Measurements from ENCODE around the gene TMEM204. TPM values are rescaled to one million over a fixed set of nuclear protein-coding genes. Genes with fewer than 3 reads are reported as not detected.
A peak's percentile ranks its signal among the peaks of the same experiment; 100 is the strongest.

Gene TMEM204
- 10 to 100 TPM in 3 of 4 donors, 1 to 10 TPM in 1; 7.6 to 26.6 (median 18.8) TPM for total RNA-seq

DNA sequence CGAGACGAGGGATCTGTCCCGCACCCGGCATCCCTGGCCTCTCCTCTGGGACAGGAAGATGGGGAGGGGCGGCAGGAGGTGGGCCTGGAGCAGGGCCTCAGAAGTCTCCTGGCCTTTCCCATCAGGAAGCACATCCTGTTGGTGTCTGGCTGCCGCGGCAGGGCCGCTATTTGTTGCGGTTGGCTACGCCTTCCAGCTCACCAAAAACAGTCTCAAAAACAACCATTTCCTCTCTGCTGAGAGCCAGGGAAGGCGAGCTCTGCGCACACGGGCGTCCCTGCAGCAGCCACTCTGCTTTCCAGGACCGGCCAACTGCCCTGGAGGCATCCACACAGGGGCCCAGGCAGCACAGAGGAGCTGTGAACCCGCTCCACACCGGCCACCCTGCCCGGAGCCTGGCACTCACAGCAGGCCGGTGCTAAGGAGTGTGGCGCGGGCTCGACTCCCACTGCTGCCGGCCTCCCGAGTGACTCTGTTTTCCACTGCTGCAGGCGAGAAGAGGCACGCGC is at the start of gene TMEM204:
Gene TMEM204 (plus strand): TSS at position 224 of the 509 bp plus-strand sequence. CDS start 610 bp downstream, outside the sequence.
- H3K27me3 ChIP-seq: no peaks in the 10 kb centered on the region
- H3K27ac ChIP-seq: peak within 1 kb of the TSS; percentile 91
- 7% methylated on average over 16 of the region's 27 CpGs for WGBS
- H3K36me3 ChIP-seq: peaks cover 11% of the 10 kb centered on the region
- H3K4me1 ChIP-seq: peaks cover 74% of the 10 kb centered on the region
- no peaks in the 10 kb centered on the region for H3K9me3 ChIP-seq
- peak within 1 kb of the TSS; percentile 58 for H3K4me3 ChIP-seq
- no peak for DNase-seq (ENCODE audit: low spot score in 2 of 2)
- TF ChIP-seq EP300 (IDR thresholded peaks at IDR 0.05): no peak
- TF ChIP-seq, protein P1, sequence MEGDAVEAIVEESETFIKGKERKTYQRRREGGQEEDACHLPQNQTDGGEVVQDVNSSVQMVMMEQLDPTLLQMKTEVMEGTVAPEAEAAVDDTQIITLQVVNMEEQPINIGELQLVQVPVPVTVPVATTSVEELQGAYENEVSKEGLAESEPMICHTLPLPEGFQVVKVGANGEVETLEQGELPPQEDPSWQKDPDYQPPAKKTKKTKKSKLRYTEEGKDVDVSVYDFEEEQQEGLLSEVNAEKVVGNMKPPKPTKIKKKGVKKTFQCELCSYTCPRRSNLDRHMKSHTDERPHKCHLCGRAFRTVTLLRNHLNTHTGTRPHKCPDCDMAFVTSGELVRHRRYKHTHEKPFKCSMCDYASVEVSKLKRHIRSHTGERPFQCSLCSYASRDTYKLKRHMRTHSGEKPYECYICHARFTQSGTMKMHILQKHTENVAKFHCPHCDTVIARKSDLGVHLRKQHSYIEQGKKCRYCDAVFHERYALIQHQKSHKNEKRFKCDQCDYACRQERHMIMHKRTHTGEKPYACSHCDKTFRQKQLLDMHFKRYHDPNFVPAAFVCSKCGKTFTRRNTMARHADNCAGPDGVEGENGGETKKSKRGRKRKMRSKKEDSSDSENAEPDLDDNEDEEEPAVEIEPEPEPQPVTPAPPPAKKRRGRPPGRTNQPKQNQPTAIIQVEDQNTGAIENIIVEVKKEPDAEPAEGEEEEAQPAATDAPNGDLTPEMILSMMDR (IDR thresholded peaks at IDR 0.05): no peak
- TF ChIP-seq POLR2AphosphoS5 (IDR thresholded peaks at IDR 0.05): peak in 2 of 3 donors; percentile 48 to 50
- peak; percentile 15 to 44 for TF ChIP-seq POLR2A (IDR thresholded peaks at IDR 0.05)

DNA sequence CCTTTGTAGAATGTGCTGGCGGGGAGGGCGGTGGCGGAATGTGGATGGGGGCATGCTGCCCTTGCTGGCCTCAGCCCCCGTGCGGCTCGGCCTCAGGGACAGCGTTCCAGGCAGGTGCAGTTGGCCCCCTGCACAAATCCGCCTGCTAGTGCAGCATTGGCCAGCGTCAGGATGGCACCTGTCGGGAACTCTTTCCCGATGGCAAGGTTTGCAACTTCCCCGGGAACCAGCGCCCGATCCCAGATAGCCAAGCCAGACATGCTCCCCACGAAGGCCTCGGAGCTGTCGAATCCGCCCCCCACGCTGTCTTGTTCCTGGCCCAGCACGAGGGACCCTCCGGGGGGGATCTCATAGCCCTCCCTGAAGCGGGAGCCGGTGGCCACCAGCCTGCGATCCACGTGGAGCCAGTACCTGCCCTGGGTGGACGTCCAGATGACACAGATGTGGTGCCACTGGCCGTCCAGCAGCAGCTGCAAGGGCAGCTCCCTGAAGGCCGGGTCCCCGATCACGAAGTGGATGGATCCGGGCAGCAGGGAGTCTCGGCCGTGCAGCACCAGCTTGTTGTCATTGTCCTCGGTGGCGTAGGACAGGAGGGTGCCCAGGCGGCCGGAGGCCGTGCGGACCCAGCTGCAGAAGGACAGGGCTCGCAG is 47.5 kb upstream of the TMEM204 start:
- no peak for TF ChIP-seq EP300 (IDR thresholded peaks at IDR 0.05)
- no peak for TF ChIP-seq POLR2AphosphoS5 (IDR thresholded peaks at IDR 0.05)
- TF ChIP-seq, protein P1 (IDR thresholded peaks at IDR 0.05): no peak
- no peak for TF ChIP-seq POLR2A (IDR thresholded peaks at IDR 0.05)
- 91% methylated on average over 26 of the region's 40 CpGs for WGBS
- no peak for DNase-seq (ENCODE audit: low spot score in 2 of 2)

DNA sequence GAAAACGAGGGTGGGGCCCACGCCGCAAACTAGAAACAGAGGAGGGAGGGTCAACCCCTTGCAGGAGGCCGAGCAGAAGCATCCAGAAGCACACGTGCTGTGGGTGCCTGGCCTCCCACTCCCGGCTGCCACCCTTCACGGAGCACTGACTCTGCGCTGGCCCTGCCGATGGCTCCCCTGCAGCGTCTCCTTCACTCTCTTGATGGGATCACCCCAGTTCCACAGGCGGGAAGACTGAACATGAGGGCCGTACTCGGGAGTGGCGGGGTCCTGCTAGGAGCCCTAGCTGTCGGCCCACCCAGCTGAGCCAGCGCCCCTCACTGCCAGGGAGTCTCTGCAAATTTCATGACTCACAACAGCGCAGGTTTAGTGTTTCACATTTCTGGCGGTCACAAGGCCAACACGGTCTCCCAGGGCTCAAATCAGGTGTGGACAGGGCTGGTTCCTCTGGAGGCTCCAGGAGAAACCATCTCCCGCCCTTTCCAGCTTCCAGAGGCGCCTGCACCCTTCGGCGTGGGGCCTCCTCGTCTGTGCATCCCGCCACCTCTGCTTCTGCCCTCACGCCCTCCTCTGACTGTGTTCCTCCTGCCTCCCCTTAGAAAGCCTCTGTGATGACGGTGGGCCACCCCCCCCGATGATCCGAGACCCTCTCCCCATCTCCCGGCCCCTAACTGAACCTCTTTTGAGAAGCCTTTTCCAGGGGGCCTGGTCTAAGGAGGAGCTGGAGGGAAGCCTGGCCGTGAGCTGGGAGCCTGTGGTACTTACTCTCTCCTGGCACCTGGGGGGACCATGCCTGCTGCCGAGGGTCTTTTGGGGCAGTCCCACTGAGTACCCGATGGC is 46.7 kb upstream of the TMEM204 start:
- H3K9me3 ChIP-seq: no peaks in the 10 kb centered on the region
- no peak for DNase-seq (ENCODE audit: low spot score in 2 of 2)
- TF ChIP-seq, protein P1 (IDR thresholded peaks at IDR 0.05): no peak
- TF ChIP-seq POLR2A (IDR thresholded peaks at IDR 0.05): no peak
- TF ChIP-seq POLR2AphosphoS5 (IDR thresholded peaks at IDR 0.05): no peak
- TF ChIP-seq EP300 (IDR thresholded peaks at IDR 0.05): no peak
- no peak overlapping the region for H3K4me3 ChIP-seq
- no peak overlapping the region for H3K27ac ChIP-seq
- WGBS: 84% methylated on average over 24 of the region's 33 CpGs
- H3K27me3 ChIP-seq: no peaks in the 10 kb centered on the region
- H3K4me1 ChIP-seq: no peaks in the 10 kb centered on the region
- no peaks in the 10 kb centered on the region for H3K36me3 ChIP-seq

More for the DNA sequence above, 47.5 kb upstream of the TMEM204 start:
- no peak overlapping the region for H3K4me3 ChIP-seq
- no peak overlapping the region for H3K27ac ChIP-seq
- no peaks in the 10 kb centered on the region for H3K27me3 ChIP-seq
- H3K36me3 ChIP-seq: no peaks in the 10 kb centered on the region
- H3K4me1 ChIP-seq: no peaks in the 10 kb centered on the region
- no peaks in the 10 kb centered on the region for H3K9me3 ChIP-seq

DNA sequence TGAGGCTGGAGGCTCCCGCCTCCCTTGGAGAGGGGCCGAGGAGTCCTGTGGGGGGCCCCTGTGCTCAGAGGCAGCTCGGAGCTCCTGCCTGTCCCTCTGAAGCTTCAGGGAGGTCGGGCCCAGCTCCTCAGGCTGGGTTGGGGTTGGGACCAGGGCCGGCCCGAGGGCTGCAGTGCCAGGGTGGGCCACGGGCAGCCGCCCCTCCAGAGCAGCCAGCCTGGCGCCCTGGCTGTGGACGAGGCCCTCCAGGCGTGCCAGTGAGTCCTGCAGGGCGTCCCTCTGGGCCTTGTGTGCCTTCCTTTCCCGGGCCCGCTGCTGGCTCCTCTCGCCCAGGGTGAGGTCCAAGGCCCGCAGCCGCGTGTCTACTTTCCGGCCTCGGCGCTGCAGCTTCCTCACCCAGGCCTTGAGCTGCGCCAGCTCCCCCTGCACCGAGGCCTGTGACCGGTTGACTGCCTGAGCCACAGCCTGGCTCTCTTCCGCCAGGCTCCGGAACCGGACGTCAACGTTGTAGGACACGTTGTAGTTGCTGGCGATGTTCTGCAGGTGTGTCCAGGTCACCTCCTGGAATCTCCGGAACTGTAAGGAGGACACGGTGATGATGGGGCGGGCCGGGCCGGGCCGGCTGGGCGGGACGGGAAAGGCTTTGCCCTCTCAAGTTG is 45.9 kb upstream of the TMEM204 start:
- Histone ChIP-seq H3K4me1 (peaks cover 3% of the 10 kb centered on the region), H3K4me3 (no peak overlapping the region), H3K27me3 (no peaks in the 10 kb centered on the region), H3K9me3 (no peaks in the 10 kb centered on the region), H3K27ac (no peak overlapping the region), H3K36me3 (no peaks in the 10 kb centered on the region)
- TF ChIP-seq POLR2AphosphoS5 (IDR thresholded peaks at IDR 0.05) (no peak), EP300 (IDR thresholded peaks at IDR 0.05) (no peak), POLR2A (IDR thresholded peaks at IDR 0.05) (no peak)
- TF ChIP-seq, protein P1 (IDR thresholded peaks at IDR 0.05): no peak
- 90% methylated on average over 19 of the region's 39 CpGs for WGBS
- peak in 1 of 2 donors; percentile 59 for DNase-seq (ENCODE audit: low spot score in 2 of 2)

Data from suprapubic skin (tissue), 4 donors.